Stimulated activated effector memory CD8-positive, alpha-beta T cell treated with anti-CD3 and anti-CD28 coated beads, Interleukin-12 subunit alpha, Interleukin-12 subunit beta, amount 100 ng/mL, for 72 hours (primary cell): ENCODE measurements around the gene LIN28B.
A peak's percentile ranks its signal among the peaks of the same experiment; 100 is the strongest.
"Not testable (repeated sequence)": the region's sequence is repeated elsewhere in the genome, so short reads cannot be mapped to it uniquely, and the experiment has no call there.

Experiments
- ATAC-seq: fragments of 150-1000 bp; cut with Tn5 transposase; 2 replicates; pipeline ENCODE4 v1.10.0; 2021
- DNase-seq, 2 donors: peaks; one replicate each; pipeline ENCODE4 v3.0.0; 2021 to 2022; ENCODE audit warnings: low spot score in 2 of 2
- H3K27ac Mint-ChIP-seq: one replicate; pipeline ENCODE4 v1.8.0; 2022; ENCODE audit warnings: mild to moderate bottlenecking, mixed read lengths
- H3K36me3 Mint-ChIP-seq: one replicate; pipeline ENCODE4 v1.8.0; 2022; ENCODE audit warnings: mild to moderate bottlenecking, mixed read lengths
- H3K4me1 Mint-ChIP-seq: one replicate; pipeline ENCODE4 v1.8.0; 2022; ENCODE audit warnings: mixed read lengths
- H3K4me3 Mint-ChIP-seq: one replicate; pipeline ENCODE4 v1.8.0; 2022; ENCODE audit warnings: mild to moderate bottlenecking, mixed read lengths
- H3K9me3 Mint-ChIP-seq: one replicate; pipeline ENCODE4 v1.8.0; 2022; ENCODE audit warnings: mixed read lengths

LIN28B gene

DNA sequence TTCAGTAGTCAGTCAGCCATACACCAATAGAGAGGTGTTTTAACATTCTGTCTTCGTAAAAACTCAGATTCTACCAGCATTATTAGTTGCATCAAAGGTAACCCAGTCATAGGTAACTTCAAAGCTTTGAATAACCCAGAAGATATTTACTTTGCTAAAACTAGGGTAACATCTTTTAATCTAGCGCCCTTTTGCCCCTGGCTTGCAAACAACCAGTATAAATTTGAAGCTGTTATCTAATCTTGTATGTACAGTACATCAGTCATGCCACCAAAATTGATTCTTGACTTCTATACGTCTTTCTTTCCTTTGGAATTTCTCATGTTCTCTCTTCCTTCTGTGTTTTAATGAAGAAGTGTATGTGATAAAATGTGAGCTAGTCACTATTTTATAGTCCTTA, 109.3 kb downstream of the LIN28B start:
- Mint-ChIP-seq H3K27ac (no peak overlapping the region), H3K36me3 (no peaks in the 10 kb centered on the region), H3K4me3 (no peak overlapping the region), H3K9me3 (no peaks in the 10 kb centered on the region), H3K4me1 (no peaks in the 10 kb centered on the region)
- ATAC-seq (no peak), DNase-seq (no peak)

GRCh38 chr6:105066836-105067235, 109.9 kb downstream of the LIN28B start:
- Mint-ChIP-seq H3K9me3 (no peaks in the 10 kb centered on the region), H3K4me1 (no peaks in the 10 kb centered on the region), H3K27ac (no peak overlapping the region), H3K4me3 (no peak overlapping the region), H3K36me3 (no peaks in the 10 kb centered on the region)
- DNase-seq (no peak), ATAC-seq (no peak)

- Mint-ChIP-seq H3K4me3 (no peak overlapping the region), H3K36me3 (no peaks in the 10 kb centered on the region), H3K9me3 (no peaks in the 10 kb centered on the region), H3K27ac (no peak overlapping the region), H3K4me1 (no peaks in the 10 kb centered on the region)
- no peak for DNase-seq
- no peak for ATAC-seq
Observed at GRCh38 chr6:105067329-105067728, 110.4 kb downstream of the LIN28B start.

- no peak for ATAC-seq
- no peaks in the 10 kb centered on the region for H3K9me3 Mint-ChIP-seq
- no peak for DNase-seq
- no peaks in the 10 kb centered on the region for H3K4me1 Mint-ChIP-seq
- no peak overlapping the region for H3K27ac Mint-ChIP-seq
- no peaks in the 10 kb centered on the region for H3K36me3 Mint-ChIP-seq
- no peak overlapping the region for H3K4me3 Mint-ChIP-seq
Observed at GRCh38 chr6:105068407-105068806, 111.5 kb downstream of the LIN28B start.

DNA sequence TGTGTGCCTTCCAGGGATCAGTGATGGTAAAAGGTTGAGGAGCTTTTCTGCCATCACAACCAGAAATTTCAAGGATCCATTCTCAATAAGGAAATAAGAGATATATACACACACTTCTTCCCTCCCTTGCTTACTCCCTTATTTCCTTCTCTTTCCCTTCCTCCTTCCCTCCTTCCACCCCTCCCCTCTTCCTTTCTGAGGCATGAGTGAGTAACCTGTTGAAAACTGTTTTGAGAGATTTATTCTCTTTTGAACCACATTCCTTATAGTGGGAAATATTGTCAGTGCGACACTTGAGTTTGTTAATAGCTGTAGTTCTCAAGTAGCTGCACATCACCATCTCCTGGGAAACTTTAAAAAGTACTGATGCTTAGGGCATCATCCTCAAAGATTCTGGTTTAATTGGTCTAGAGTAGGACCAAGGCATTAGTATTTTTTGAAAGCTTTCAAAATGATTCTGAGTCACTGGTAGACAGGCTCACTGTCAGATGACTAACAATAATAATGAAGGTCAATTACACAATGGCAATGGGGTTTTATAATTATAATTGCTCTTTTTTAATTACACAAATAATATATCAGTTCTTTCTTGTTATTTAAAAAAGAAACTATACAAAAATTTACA, 113.0 kb downstream of the LIN28B start:
- Mint-ChIP-seq H3K9me3 (no peaks in the 10 kb centered on the region), H3K27ac (no peak overlapping the region), H3K4me1 (no peaks in the 10 kb centered on the region), H3K36me3 (no peaks in the 10 kb centered on the region), H3K4me3 (no peak overlapping the region)
- ATAC-seq (no peak), DNase-seq (no peak)

GRCh38 chr6:105072798-105073199, 115.9 kb downstream of the LIN28B start:
- Mint-ChIP-seq H3K27ac (no peak overlapping the region), H3K4me3 (no peak overlapping the region), H3K4me1 (no peaks in the 10 kb centered on the region), H3K9me3 (no peaks in the 10 kb centered on the region), H3K36me3 (no peaks in the 10 kb centered on the region)
- ATAC-seq (peak; percentile 65), DNase-seq (no peak)

GRCh38 chr6:105075210-105075609, 118.3 kb downstream of the LIN28B start:
- Mint-ChIP-seq H3K4me3 (no peak overlapping the region), H3K9me3 (no peaks in the 10 kb centered on the region), H3K4me1 (no peaks in the 10 kb centered on the region), H3K36me3 (no peaks in the 10 kb centered on the region), H3K27ac (no peak overlapping the region)
- no peak for DNase-seq
- ATAC-seq, result no peak

GRCh38 chr6:105076418-105076817, 119.5 kb downstream of the LIN28B start:
- H3K9me3 Mint-ChIP-seq, H3K27ac Mint-ChIP-seq: not testable (repeated sequence)

GRCh38 chr6:105077596-105078385, 120.9 kb downstream of the LIN28B start:
- Mint-ChIP-seq H3K27ac (no peak overlapping the region), H3K4me3 (no peak overlapping the region), H3K36me3 (no peaks in the 10 kb centered on the region), H3K9me3 (no peaks in the 10 kb centered on the region), H3K4me1 (no peaks in the 10 kb centered on the region)
- no peak for ATAC-seq
- no peak for DNase-seq

More at GRCh38 chr6:105076418-105076817, 119.5 kb downstream of the LIN28B start:
- not testable (repeated sequence) for H3K4me1 Mint-ChIP-seq, ATAC-seq, H3K36me3 Mint-ChIP-seq, DNase-seq, H3K4me3 Mint-ChIP-seq

- Mint-ChIP-seq H3K9me3 (no peaks in the 10 kb centered on the region), H3K4me1 (no peaks in the 10 kb centered on the region), H3K36me3 (no peaks in the 10 kb centered on the region), H3K4me3 (no peak overlapping the region), H3K27ac (no peak overlapping the region)
- DNase-seq, result no peak
- no peak for ATAC-seq
Observed at GRCh38 chr6:105078386-105078708, 121.4 kb downstream of the LIN28B start.

- no peak for DNase-seq
- H3K27ac Mint-ChIP-seq, result no peak overlapping the region
- H3K9me3 Mint-ChIP-seq, result no peaks in the 10 kb centered on the region
- H3K4me1 Mint-ChIP-seq, result no peaks in the 10 kb centered on the region
- no peaks in the 10 kb centered on the region for H3K36me3 Mint-ChIP-seq
- ATAC-seq, result peak; percentile 43
- H3K4me3 Mint-ChIP-seq, result no peak overlapping the region
Observed at GRCh38 chr6:105080279-105080678, 123.4 kb downstream of the LIN28B start.

GRCh38 chr6:105081662-105082061, 124.8 kb downstream of the LIN28B start:
- not testable (repeated sequence) for ATAC-seq, H3K36me3 Mint-ChIP-seq, H3K4me3 Mint-ChIP-seq, DNase-seq, H3K4me1 Mint-ChIP-seq, H3K9me3 Mint-ChIP-seq, H3K27ac Mint-ChIP-seq

- Mint-ChIP-seq H3K36me3 (no peaks in the 10 kb centered on the region), H3K4me1 (no peaks in the 10 kb centered on the region), H3K9me3 (no peaks in the 10 kb centered on the region), H3K4me3 (no peak overlapping the region), H3K27ac (no peak overlapping the region)
- ATAC-seq (peak; percentile 38), DNase-seq (no peak)
Observed at GRCh38 chr6:105087571-105088211, 130.8 kb downstream of the LIN28B start.

GRCh38 chr6:105091140-105091829, 134.4 kb downstream of the LIN28B start:
- Mint-ChIP-seq H3K27ac (no peak overlapping the region), H3K9me3 (no peaks in the 10 kb centered on the region)
- ATAC-seq, result no peak

GRCh38 chr6:105094133-105094640, 137.3 kb downstream of the LIN28B start:
- no peaks in the 10 kb centered on the region for H3K4me1 Mint-ChIP-seq
- DNase-seq (no peak), ATAC-seq (no peak)
- H3K36me3 Mint-ChIP-seq, result no peaks in the 10 kb centered on the region
- H3K27ac Mint-ChIP-seq, result no peak overlapping the region
- H3K4me3 Mint-ChIP-seq, result no peak overlapping the region
- H3K9me3 Mint-ChIP-seq, result no peaks in the 10 kb centered on the region

More at GRCh38 chr6:105091140-105091829, 134.4 kb downstream of the LIN28B start:
- DNase-seq, result no peak
- Mint-ChIP-seq H3K36me3 (no peaks in the 10 kb centered on the region), H3K4me1 (no peaks in the 10 kb centered on the region), H3K4me3 (no peak overlapping the region)
